Stimulated activated CD8-positive, alpha-beta memory T cell treated with anti-CD3 and anti-CD28 coated beads, Interleukin-4, amount 100 ng/mL, for 1 hour (primary cell): ENCODE data around the gene POLN.
"Not testable (repeated sequence)": the region's sequence is repeated elsewhere in the genome, so short reads cannot be mapped to it uniquely, and the experiment has no call there.

Experiments used
- DNase-seq, 2 donors: peaks; one replicate each; pipeline ENCODE4 v3.0.0-alpha.2; 2020; ENCODE audit warnings: low read depth in 2 of 2, low spot score in 1 of 2

The POLN gene

DNA sequence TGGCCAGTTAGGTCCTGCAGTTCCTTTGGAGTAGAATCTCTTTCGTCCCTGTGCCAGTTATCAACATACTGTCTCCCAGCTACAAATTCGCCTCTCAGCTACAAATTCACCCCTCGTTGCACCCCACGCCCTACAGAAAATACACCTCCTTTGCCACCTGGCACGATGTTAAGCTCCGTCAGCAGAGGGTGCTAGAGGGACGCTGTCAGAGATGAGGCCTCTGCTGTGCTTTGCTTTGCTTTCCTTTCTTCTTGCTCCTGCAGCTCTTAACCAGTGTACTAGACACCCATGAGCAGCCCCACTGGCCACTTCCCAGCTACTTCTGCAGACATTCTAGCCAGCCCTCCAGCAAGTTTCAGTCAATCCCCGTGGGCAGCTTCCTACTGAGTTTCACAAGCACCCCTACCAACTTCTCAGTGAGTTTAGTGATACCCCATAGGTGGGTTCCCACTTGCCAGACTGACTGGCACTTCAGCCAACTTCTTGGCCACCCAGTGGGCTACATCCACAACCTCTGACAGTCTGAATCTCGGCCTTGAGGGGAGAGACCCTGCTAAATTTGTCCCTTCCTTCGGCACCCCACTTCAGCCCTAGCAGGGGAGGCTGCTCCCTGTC is 21.8 kb downstream of the POLN start:
- peak; percentile 58 to 66 for DNase-seq

DNA sequence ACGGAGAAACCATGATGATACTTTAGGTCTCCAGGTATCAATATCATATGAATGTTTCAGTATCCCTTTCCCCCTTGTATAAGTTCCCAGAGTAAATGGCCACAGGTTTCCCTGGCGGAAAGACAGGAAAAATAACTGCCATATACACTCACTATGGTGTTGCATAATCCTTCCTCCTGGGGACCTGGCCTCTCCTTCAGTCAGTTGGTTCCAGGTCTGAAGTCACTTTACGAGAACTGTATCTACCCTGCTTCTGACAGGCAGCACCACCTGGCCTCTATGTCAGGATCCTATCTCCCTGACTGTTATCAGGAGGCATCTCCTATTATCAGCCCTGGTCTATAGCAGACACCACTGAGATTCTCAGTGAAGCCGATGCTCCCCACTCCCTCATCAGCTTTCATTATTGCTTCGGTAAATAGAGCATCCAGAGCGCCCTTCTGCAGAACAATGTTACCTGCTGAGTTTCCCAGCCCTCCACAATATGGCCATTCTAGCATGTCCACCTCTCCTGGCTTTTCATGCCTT is 22.6 kb downstream of the POLN start:
- DNase-seq = no peak

DNA sequence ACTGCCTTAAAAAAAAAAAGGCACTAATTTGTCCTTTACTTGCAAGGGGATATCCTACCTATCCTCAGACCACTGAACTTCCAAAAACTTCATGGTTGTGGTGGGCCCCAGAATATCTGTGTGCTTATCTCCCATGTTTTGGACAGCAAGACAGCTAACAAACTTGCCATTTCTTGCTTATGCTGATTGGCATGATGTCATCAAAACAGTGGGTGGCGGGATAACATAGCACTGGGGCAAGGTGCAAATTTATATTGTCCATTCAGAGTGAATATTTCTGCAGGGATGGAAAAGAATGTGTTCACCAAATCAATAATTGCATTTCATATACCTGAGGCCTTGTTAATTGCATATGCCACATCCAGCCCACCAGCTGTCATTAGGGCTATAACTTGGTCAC is 23.5 kb downstream of the POLN start:
- DNase-seq = no peak

DNA sequence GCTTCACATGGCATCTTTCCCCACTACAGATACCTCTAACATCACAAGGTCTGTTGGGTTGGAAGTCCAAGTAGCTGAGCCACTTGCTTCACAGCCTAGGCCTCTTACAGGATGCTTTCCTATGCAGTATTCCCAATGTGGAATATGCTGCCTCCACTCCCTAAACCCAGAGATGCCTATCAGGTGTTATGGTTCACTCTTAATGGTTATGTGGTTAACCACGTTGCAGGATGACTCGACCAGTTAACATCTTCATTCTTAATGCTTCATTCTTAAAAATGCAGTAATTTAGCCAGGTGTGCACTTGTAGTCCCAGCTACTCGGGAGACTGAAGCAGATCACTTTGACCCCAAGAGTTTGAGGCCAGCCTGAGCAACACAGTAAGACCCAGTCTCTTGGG is 24.2 kb downstream of the POLN start:
- DNase-seq = no peak

DNA sequence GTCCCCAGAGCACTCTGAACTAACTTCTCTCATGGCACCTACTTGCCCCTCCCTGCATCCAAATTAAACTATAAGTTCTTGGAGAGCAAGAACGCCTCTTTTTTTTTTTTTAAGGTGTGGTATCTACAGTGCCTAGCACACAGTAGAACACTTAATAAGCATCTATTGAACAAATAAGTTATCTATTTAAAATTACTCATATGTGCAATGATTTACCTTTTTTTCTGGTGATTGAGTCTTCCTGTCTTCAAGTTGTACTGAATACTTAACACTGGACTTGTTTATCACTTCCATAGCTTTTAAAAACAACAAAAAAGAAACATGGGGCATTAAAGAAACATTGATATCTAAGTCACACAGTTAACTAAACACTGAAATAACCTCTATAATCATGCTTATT is 29.1 kb downstream of the POLN start:
- no peak for DNase-seq

DNA sequence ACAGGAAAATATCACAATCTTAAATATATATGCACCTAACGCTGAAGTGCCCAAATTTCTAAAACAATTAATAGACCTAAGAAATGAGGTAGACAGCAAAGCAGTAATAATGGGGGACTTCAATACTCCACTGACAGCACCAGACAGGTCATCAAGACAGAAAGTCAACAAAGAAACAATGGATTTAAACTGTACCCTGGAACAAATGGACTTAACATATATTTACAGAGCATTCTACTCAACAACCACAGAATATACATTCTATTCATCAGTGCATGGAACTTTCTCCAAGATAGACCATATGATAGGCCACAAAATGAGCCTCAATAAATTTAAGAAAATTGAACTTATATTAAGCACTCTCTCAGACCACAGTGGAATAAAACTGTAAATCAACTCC is 39.1 kb downstream of the POLN start:
- DNase-seq = not testable (repeated sequence)

DNA sequence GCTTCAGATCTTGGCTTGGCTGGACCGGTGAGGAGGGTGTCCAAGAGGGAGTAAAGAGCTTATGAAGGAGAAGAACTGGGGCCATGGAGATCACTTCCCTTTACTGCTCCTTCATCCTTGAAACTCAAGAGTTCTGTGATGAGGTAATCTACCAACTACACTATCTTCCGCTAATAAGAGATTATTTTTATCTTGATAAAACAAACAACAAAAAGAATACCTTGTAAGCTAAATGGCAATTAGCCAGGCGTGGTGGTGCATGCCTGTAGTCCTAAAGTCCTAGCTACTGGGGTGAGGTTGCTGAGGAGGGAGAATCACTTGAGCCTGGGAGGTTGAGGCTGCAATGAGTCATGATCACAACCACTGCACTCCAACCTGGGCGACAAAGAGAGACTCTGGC is 47.4 kb downstream of the POLN start:
- no peak for DNase-seq

DNA sequence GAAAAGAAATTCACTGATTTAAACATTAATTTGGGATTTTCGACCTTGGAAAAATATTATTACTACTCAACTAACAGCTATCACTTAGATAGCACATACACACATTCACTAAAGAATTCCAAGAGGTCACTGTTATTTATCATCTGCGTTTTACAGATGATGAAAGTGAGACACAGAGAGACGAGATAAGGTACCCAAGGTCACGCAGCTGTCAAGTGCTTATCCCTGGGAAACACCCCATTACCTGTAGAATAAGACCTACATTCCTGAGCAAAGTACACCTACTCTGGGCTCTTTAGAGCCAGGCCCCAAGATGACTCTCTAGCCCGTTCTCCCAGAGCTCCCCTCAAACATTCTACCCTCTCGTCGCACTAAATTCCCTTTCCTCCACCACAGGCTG is 48.6 kb downstream of the POLN start:
- no peak for DNase-seq

DNA sequence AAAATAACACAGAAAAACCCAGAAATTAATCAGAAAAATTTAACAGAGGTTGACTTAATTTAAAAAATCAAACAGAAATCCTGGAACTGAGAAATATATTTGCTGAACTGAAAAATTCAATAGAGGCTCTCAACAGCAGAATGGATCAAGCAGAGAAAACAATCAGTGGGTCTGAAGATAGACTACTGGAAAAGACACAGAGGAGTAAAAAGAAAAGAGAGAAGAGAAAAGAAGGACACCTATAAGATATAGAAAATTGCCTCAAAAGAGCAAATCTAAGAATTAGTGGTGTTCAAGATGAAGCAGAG is 55.1 kb downstream of the POLN start:
- no peak for DNase-seq

DNA sequence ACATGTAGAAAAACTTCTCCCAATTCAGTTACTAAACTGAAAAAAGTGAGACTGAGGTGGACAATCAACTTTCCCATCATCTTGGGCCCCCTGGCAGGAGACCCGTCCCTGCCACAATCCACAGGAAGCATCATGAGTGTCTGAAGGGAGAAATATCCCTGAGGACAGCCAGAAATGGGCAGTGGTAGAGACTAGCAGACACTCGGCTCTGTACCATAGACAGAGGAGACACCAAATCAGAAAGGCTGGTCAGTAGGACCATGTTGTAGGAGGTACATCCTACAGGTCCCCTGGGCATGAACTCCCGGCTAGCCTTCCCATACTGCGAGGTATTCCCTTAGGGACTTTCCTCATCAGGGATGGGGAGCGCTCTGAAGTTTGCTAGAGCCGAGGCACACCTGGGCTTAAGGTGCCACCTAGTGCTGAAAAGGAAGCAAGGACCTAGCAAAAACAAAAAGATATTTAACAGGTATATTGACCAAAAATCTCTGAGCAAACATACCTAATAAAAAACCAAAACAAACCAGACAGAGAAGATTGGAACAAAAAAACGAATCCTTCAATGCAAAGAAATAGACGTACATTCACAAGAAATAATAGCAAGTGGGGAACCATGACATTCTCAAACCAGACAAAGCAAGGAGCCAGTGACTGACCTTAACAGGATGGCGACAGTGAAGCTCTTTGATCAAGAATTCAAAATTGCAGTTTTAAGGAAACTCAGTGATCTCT is 55.6 kb downstream of the POLN start:
- no peak for DNase-seq

DNA sequence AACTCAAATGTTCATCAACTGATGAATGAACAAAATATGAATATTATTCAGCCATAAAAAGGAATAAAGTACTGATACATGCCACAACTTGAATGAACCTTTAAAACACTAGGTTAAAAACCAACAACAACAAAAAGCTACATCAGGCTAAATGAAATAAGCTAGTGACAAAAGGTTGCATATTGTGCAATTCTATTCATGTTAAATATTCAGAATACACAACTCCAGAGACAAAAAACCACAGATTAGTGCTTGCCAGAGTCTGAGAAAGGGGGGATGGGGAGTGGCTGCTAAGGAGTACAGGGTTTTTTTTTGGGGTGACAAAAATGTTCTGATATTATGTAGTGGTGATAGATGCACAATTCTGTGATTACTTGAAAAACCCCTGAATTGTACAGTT is 58.5 kb downstream of the POLN start:
- DNase-seq = no peak

DNA sequence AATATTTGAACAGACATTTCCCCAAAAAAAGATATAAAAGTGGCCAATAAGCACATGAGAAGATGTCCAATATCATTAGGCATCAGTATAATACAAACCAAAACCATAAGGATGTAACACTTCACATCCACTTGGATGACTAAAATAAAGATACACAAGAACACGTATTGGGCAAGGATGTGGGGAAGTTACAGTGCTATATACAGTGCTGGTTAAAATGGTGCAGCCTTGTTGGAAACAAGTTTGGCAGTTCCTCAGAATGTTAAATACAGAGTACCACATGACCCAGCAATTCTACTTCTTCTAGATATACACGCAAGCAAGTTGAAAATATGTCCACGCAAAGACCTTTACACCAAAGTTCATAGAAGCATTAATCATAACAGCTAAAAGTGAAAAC is 58.9 kb downstream of the POLN start:
- DNase-seq = no peak

DNA sequence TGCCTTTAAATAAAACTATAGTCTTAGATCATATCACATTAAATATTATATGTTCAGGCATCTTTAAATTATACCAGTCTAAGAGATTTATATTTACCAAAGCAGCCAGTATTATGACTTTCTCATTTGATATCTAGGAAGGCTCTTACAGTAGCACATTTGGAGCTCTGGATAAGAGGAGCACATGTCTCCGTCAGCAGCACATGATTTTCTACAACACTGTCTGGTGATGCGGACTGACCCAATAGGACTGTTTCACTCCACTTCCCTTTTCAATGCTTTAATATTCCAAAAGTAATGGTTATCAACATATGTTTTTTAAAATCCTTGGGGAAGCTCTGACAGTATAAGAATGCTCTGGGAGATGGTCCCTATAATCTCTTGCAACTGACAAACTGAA is 61.5 kb downstream of the POLN start:
- DNase-seq = no peak

DNA sequence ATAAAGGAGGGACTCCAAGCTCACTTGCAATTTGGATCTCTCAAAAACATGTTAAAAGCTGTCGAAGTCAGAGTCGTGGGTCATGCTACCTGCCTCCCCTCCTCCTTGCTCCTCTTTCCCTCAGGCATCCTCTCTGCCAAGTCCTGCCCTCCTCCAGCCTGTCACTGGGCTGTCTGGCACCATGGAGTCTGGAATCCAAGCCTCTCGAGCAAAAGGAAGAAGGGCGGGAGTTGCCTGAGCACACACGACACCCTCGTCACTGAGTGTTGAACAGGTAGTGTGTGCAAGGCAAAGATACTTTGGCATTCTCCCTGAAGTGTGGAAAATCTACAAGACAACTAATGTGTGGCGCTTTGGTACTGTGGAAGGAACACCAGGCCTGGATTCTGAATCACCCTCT is 62.2 kb downstream of the POLN start:
- DNase-seq = no peak

DNA sequence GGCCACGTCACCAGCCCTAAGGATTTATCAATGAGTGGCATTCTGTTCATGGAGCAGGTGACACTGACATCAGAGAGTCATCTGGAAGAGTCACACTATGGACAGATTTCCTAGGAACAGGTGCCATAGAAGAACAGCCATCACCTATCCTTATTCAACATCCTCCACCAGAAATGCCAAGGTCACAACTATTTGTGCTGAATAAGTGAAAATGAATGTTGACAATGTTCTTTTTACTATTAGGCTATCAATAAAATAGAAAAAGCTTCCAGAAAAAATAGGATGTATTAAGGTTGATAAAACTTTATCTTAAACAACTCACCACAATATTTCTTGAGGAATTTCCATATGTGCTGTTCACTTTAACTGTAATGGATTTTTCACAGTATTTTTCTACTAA is 62.9 kb downstream of the POLN start:
- DNase-seq = no peak

DNA sequence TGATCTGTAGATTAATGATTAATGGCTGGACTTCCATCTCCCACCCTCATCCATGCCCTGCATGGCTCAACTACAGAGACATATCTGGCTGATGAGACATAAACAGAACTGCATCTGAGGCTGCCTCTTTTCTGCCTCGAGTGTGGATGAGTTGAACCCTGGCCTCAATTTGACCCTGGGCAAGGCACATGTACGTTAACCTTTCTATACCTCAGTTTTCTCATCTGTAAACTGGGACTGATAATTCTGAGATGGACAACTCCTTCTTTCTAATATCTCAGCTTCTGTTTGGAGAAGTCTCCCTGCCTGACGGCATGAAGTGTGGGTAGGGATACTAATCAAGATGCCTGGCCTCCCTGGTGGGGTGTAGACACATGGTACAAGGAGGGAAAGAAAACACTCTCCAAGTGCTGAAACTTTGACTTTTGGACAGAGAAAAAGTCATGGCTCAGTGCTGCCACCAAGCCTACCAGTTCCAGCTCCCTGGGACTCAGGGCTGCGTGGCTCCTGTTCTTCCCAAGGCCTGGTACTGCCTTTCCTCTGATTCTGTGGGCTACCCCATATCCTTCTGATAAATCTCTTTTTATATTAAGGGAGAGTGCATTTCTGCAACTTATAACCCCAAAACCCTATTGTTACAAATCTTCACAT is 64.4 kb downstream of the POLN start:
- no peak for DNase-seq

DNA sequence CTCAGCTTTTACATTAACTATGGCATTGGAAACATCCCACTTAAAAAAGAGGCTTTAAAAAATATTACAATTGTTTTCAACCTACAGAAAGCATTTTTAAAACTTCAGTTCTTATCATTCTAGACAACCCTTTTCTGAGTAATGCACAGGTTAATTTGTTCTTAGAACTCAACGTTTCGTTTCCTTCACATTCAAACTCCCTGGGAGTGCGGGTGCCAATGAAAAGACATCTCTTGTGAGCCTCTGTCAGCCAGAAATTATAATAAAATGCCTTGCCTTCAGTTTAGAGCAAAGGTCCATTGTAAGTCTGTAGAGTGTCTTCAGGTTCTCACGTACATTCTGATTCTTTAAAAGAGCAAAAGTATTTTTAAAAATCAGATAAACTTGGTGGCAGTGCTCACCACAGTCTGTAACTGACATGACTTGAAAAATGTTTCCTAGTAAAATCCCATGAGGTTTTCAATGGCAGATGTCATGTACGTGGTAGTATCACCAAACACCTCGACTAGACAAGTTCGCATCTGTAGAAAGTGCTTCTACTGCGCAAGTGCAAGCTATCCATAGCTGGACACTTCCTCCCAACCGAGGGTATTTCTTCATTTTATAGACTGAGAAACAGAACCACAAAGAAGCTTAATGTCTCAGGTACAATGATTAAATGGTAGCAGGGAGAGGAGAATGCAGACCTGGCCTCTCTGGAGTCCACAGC is 65.8 kb downstream of the POLN start:
- DNase-seq = no peak

DNA sequence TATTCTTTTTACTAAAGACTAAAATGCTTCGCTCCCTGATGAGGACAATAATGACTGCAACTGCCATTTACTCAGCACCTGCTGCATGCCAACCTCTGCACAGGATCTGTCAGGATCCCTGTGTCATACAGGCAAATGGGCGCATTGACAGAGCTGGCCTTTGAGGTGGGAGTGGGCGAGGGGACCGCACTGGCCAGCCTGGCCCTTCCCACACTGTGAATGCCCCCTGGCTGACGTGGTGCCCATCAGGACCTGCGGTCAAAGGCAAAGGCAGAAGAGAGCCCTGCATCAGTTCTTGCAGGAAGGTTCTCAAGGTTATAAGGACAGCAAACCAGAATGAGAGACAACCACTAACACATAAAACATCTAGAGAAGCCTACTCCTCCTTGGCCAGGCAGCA is 67.9 kb downstream of the POLN start:
- no peak for DNase-seq

DNA sequence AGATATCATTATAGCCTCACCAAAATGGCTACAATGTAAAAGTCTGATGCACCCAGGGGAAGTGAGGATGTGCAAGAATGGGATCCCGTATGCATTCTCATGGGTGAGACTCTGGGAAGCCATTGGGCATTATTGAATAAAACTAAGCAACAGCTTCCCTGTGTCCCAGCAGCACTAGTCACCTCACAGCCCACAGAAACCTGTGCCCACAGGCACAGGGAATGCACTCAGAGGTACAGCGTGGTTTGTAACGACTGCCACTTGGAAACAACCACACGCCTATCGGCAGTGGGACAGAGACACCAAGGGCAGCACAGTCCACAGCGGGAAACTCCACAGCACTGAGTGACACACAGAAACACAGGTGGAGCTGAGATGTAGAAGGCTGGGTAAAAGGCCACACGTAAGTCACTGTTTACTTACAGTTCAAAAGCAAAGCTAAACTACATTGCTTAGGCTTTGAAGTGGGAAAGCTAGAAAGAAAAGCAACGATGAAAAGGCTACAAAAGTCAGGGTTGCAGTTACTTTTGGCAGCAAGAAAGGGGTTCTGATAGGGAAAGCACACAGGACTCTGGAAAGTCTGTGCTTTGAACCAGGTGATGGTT is 69.2 kb downstream of the POLN start:
- no peak for DNase-seq

DNA sequence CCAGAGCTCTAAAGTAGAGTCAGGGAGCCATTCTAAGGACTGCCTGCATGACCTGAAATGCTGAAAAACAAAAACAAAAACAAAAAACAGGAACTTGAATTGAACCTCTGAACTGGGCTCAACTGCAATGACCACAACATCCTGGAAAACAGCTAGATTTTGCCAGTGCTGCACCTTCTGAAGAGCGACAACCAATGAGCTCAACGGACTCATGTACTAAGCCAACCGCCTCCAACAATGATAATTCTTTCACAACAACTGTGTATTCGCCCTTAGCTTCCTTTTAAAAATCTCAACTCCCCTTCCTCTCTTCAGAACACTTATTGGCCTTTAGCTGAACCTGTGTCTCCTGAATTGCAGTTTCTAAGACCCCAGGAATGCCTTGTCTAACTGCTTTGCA is 69.8 kb downstream of the POLN start:
- no peak for DNase-seq

DNA sequence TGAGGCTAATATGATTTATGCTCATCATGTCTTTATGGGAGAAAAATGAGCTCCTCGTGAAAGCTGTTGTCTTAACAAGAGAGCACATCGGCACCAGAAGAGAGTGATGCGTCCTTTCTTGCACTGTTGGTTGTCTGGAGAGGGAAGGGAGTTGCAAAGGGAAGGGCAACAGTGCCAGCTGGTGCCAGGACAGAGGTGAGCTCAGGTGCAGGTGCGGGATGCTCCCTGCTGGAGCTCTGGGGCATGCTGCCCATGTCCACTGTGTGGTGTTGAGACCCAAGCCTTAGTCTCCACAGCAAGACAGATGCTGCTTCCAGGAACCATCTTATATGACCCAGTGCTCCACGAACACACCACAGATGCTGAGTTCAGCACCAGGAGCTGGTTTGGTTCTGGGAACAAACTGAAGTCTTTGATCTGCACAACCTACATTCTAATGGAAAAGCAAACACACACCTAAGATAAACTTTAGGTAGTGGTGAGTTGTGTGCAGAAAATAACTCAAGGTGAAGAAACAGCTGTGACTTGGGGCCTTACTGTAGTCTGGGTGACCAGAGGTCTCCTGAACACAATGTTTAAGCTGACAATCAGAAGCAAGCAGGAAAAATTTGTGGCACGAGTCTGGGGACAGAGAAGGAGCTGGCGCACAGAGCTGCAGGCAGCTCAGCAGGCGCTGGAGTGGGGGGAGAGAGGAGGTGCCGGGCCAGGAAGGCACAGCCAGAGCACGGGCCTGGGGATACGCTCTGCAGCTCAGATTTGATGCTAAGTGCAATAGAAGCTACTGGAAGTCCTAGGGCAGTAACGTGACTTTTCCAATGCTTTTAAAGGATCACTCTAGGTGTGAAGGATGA is 73.2 kb downstream of the POLN start:
- no peak for DNase-seq
